Fibroblast of skin of scalp (primary cell): Measurements from ENCODE around the gene SPTB.

Experiments
- DNase-seq: peaks from one replicate; pipeline ENCODE4 v3.0.0-alpha.2; 2013

The SPTB gene

GRCh38 chr14:64880221-64881121, 764 bp upstream of the SPTB start:
- DNase-seq, result no peak

DNA sequence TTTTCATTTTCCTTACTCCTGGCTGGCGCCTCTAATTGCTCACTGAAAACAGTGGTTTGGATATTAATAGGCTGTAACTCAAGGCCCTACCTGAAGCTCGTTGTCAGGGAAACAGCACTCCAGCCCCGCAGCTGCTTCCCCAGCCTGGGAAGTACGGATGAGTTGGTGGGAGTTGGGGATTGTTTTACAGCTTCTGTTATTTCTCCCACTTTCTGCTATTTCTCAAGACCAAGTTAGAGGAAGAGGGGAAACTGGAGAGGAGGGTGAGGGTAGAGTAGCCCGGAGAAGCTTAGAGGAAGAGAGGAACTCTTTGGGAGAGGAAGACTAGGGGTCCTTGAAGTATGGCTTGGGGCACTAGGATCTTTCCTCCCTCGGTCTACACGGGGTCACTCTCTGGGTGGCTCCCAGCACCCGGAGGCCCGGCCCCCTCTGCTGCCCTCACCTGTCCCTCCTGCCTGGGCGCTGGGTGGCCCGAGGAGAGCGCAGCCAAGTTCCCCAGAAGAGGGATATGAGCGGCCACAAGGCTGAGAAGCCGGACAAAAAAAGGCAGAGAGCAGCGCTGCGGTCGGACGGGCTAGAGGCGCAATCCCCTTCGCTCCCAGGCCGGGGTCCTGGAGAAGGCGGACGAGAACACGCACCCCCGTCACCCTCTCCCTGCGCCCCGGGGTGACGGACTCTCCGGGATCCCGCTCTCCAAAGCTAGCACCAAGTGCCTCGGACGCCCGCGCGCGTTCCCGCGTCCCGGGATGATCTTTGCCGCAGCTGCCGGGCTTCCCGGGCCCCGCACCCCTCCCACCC, 671 bp downstream of the SPTB start:
- DNase-seq, result no peak

- DNase-seq, result no peak
Observed at GRCh38 chr14:64877846-64878245, 1.9 kb downstream of the SPTB start.

- no peak for DNase-seq
Observed at GRCh38 chr14:64875350-64875749, 4.4 kb downstream of the SPTB start.

DNA sequence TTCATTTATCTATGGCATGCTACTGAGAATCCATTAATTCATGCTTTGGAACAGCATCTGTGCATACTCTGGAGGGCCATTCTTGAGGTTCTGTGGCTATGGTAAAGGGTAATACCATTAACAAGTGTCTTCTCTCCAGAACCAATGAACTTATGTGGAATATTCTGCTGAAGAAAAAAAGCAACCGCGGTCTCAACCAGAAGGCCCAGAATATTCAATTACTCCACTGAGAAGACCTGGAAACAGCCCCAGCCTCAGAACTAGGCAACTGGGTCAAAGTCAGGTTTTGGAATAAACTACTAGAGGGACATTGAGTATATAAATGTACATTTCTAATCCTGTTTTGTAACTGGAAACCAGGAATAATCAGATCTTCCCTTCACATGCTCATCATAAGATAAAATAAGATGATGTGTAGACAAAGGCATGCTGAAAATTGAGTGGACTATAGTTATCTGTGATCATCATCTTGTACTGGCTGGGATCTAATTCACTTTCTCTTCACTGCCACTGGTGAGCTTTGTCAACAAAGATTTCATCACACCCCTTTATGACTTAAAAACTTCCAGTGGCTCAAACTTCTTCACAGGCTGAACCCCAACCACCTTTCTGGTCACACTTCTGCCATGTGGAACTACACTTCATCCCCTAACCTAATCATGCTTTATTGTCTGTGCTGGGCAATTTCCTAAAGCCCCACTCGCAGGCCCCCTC, 6.0 kb downstream of the SPTB start:
- no peak for DNase-seq

GRCh38 chr14:64871344-64871743, 8.4 kb downstream of the SPTB start:
- DNase-seq, result no peak

- DNase-seq, result no peak
Observed at GRCh38 chr14:64870160-64870559, 9.5 kb downstream of the SPTB start.

DNA sequence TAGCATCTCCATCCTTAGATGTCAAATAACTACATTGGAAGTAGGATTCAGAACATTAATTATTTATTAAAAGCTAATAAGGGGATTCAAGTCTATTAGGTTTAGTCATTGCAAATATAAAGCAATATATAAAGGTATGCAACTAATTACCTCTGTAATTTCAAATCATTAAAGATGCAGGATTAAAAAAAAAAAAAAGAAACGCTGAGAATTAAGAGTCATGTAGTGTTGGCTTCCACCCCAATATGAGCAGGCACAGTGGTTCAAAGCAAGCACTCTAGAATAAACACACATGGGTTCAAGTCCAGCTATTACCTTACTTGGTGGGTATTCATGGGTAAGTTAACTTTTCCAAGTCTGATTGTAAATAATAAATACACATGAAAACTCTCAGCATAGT, 10.9 kb downstream of the SPTB start:
- no peak for DNase-seq

DNA sequence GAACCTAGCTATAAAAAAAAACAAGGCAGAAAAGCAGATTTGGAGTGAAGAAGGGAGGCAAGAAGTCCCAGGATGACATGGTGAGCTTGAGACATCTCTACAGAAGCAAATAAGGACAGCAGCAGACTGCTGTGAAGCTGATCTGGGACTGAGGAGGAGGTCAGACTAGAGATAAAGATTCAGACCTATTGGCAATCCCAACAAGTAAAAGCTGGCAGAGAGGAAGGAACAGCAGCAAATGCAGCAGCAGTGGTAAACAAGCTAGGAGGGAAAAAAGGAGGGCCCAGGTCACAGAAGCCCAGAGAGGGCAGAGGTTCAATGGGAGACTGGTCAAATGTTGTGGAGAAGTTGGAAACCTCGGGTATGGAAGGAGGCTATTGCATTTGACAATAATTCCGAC, 11.3 kb downstream of the SPTB start:
- DNase-seq, result no peak

DNA sequence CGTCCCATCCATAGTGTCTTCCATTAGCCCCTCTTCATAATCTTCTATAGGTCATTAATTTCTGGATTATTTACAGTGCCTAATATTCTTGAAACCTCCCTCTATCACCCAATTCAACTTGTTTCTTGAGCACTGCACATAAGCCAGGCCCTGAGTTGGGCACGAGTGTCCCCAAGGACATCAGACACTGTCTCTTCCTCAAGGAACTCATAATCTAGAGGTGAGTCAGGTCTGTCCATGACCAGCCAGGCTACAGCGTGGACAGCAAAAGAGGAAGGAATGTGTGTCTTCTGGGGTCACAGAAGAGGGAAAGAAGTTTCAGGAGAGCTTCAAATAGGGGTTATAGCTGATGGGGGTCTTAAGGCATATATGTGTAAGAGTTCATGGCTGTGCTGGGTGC, 12.5 kb downstream of the SPTB start:
- DNase-seq, result no peak

GRCh38 chr14:64865992-64866391, 13.7 kb downstream of the SPTB start:
- no peak for DNase-seq

DNA sequence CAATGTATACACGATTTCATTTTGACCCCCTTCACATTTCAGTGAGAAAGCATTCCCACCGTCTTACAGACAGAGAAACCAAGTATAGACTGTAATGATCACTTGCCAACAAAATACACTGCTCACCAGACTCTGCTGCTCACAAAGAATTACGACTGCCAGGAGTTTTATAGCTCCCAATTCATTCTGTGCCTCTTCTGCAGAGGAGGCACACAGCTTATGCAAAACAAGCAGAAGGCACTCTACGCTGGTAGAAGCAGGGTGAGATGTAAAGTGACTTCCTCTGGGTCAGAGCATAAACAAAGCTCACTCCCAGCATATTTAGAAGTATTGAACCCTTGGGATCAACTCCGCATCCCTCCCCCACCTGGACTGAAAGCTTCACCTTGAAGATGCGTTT, 14.6 kb downstream of the SPTB start:
- no peak for DNase-seq

DNA sequence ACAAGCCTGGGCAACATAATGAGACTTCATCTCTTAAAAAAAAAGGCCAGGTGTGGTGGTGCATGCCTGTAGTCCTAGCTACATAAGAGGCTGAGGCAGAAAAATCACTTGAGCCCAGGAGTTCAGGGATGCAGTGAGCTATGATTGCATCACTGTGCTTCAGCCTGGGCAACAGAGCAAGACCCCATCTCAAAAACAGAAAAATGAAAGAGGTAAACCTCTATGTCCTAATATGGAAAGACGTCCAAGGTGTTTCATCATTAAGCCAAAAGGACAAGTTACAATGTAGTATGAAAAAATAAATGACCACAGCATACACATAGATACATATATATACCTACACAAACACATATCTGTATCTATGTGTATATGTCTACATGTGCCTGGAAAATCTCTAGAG, 15.4 kb downstream of the SPTB start:
- DNase-seq, result no peak

DNA sequence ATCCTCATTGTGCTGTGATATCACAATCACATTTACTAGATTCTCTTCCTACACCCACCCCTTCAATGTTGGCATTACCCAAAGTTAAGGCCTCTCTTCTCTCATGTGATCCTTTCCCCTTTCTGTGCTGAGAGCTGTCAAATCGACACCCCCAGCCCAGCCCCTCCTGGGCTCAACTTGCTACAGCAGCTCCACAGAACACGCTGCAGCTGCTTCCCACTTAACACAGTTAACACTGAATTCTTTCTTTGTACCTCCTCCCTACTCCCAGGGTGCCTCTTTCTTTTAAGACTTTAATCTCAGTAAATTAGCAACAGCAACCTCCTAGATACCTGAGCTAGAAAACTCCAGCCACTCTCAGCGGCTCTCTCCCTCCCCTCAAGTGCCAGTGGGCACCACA, 17.8 kb downstream of the SPTB start:
- no peak for DNase-seq

DNA sequence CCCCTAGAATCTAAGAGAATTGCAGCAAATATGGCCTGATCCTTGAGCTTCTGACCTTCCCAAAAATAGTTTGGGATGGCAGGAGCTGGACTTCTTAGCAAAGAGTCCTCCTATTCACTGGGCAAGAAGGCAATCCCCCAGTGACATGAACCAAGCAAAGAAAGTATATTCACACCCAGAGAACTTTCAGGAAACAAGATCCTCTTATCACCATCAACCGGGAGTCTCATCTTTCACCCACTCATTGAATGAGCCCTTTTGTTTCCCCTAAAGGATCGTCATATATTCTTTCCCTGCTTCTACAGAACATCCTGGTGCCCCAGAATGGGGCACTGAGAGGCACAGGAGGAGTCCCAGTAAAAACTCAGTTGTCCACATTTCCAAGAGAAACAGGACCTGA, 19.7 kb downstream of the SPTB start:
- no peak for DNase-seq

DNA sequence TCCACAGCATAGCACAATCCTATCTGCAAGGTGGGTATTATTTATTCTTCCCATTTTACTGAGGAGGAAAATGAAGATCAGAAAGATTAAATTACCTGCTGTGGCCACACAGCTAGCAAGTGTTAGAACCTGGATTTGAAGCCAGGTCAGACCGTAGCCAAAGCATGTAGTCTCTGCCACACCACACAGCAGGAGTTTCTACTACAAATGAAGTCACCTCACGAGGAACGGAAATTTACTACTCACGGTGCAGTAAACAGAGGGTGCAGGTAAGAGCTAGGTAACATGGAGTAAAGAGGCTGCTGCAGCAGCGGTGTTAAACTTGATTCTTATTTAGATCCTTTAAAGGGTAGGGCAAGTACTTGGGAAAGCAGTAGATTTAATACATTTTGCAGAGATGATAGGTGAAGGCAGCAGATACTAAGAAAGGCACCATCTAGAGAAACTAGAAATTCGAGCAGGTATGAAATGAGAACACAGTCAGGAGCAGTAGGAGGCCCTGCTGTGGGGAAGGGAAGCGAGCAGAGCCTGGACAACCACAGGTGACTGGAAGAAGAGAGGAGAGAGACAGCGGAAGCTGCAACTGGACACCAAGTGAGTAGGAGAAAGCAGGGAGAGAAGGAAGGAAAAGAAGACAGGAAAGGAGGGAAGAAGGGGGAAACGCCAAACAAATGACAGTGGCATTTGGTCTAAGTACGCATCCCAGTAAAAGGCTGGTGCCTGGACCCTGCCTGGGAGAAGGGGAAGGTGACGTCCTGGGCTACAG, 21.5 kb downstream of the SPTB start:
- no peak for DNase-seq

- no peak for DNase-seq
Observed at GRCh38 chr14:64856529-64857445, 22.9 kb downstream of the SPTB start.

DNA sequence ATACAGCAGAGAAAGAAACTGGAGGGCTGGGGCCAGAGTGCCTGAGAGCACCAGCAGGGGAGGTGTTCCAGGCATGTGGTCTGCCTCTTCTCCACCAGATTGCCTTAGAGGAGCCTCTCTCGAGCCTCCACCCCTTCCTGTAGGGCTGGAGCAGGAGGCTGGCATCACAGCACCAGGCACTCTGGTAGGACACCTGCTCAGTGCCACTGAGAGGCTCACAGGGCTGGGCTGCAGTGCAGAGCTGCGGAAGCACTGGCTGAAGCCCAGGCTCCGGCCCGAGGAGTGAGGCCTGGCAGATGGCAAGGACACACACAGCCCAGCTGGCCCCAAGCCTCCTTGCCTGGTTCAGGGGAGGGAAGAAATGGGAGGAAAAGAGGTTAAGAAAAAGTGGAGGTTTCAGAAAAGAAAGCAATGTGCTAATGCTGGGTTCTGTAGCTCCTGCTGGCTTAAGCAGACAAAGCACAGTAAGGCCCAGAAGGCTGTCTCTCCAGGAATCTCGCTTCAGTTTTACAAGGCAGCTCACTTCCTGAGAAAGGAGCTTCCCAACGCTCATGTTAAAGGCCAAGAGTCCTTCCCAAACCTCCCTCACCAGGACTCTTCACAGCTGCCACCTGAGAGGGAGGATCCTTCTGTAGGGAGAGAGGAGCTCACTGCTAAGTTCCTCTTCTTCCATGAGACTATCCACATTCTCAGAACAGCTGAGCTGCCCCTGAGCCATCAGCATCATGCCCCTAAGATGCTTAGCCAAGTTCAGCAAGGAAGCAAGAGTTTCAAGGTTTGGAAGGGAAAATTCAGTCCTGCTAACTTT, 23.8 kb downstream of the SPTB start:
- no peak for DNase-seq

GRCh38 chr14:64850369-64851137, 29.2 kb downstream of the SPTB start:
- DNase-seq, result no peak

- DNase-seq, result no peak
Observed at GRCh38 chr14:64849940-64850339, 29.8 kb downstream of the SPTB start.
